T follicular helper cell (primary cell): ENCODE data around the gene MEMO1.
"Not testable (repeated sequence)": the region's sequence is repeated elsewhere in the genome, so short reads cannot be mapped to it uniquely, and the experiment has no call there.

Experiments used
- DNase-seq: peaks from one replicate; pipeline ENCODE4 v3.0.0-alpha.2; 2020; ENCODE audit warnings: low read depth

The MEMO1 gene

DNA sequence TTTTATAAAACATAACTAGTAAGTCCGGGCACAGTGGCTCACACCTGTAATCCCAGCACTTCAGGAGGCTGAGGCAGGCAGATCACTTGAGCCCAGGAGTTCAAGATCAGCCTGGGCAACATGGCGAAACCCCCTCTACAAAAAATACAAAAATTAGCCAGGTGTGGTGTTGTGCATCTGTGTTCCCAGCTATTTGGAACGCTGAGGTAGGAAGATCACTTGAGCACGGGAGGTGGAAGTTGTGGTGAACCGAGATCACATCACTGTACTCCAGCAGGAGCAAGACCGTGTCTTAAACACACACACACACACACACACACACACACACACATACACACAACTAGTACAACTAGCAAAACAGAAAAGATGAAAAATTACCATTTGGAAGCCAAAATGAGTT lies 103.3 kb downstream of the MEMO1 start:
- not testable (repeated sequence) for DNase-seq

DNA sequence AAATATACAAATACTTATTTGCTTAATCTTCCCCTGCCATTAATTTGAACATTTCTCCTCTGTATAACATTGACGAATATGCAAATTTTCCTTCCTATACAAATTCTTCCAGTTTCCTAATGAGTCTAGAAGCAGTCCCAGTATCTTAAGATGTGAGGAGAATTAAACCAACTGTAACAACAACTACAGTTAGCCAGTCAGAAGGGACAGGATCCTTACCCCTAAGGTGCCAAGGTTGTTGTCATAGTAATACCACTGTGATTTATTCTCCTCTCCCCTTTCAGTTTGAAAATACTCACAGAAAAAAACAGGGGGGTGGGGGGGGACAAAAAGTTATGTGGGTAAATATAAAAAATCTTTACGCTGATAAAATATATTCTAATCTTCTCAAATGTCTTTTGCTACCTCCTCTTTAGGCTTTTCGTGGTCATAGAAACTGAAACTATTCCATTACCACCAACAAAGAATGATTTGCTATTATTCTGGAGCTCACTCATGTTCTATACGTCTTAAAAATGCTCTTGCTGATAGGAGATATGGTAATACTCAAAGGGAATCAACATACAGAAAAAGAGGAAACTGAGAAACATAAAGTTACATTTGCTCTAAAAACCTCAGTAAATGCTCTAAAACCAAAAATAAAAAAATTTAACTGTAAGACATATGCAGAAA lies 107.6 kb downstream of the MEMO1 start:
- DNase-seq, result no peak

- no peak for DNase-seq
Observed at GRCh38 chr2:31901900-31902299, 108.9 kb downstream of the MEMO1 start.

DNA sequence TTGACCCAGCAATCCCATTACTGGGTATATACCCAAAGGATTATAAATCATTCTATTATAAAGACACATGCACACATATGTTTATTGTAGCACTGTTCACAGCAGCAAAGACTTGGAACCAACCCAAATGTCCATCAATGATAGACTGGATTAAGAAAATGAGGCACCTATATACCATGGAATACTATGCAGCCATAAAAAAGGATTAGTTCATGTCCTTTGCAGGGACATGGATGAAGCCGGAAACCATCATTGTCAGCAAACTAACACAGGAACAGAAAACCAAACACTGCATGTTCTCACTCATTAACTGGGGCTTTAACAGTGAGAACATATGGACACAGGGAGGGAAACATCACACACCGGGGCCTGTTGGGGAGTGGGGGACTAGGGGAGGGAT lies 110.7 kb downstream of the MEMO1 start:
- DNase-seq, result not testable (repeated sequence)

DNA sequence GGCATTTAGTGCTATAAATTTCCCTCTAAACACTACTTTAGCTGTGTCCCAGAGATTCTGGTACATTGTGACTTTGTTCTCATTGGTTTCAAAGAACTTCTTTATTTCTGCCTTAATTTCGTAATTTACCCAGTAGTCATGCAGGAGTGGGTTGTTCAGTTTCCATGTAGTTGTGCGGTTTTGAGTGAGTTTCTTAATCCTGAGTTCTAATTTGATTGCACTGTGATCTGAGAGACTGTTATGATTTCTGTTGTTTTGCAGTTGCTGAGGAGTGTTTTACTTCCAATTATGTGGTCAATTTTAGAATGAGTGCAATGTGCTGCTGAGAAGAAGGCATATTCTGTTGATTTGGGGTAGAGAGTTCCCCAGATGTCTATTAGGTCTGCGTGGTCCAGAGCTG lies 112.5 kb downstream of the MEMO1 start:
- DNase-seq, result not testable (repeated sequence)

DNA sequence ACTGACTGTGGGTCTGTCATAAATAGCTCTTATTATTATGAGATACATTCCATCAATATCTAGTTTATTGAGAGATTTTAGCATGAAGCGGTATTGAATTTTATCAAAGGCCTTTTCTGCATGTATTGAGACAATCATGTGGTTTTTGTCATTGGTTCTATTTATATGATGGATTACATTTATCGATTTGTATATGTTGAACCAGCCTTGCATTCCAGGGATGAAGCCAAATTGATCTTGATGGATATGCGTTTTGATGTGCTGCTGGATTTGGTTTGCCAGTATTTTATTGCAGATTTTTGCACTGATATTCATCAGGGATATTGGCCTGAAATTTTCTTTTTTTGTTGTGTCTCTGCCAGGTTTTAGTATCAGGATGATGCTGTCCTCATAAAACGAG lies 113.5 kb downstream of the MEMO1 start:
- DNase-seq, result not testable (repeated sequence)

DNA sequence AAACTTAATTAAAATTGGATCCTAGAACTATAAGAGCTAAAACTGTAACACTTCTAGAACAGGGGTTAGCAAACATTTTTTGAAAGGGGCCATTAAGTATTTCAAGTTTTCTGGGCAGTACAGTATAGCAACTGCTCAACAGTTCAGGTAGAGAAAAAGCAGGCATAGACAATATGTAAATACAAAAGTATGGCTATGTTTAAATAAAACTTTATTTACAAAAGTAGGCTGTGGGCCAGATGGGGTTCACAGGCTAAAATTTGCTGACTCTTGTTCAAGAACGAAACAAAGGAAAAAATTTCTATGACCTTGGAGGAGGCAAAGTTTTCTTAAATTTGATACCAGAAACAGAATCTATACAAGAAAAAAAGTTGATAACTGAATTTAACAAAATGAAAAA lies 114.5 kb downstream of the MEMO1 start:
- no peak for DNase-seq

DNA sequence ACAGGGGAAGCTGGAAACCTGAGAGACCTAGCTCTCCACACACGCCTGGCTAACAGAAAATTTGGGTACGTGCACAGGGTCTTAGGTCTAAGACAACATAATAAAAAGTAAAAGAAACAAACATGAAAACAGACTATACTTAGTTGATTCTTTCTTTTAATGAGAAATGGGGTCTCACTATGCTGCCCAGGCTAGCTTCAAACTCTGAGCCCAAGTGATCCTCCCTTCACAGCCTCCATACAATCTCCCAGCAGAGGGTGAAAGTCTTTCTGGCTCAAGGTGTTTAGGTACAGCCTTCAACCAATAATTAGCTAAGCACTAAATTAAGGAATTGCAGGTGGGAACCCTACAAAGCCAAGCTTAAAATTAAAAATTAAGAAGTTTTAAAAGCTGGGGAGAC lies 116.2 kb downstream of the MEMO1 start:
- no peak for DNase-seq

DNA sequence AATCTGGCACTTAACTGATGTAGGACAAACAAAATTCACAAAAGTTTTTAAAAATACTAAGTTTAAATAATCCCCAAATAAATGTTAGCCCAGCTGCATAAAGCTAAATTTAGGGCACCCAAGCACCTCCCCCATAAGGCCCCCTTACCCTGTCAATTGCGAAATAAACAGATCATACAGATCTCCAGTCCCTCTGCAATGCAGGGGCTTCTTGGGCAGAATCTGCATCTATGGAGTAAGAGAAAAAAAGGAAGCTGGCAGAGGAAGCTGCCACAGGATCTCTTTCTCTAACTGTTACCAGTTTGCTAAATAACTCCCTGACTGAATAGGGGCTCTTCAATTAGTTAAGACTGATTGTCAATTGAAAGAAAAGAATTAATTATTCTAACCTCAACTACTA lies 117.7 kb downstream of the MEMO1 start:
- DNase-seq, result no peak

GRCh38 chr2:31889044-31889443 lies 121.8 kb downstream of the MEMO1 start:
- no peak for DNase-seq

DNA sequence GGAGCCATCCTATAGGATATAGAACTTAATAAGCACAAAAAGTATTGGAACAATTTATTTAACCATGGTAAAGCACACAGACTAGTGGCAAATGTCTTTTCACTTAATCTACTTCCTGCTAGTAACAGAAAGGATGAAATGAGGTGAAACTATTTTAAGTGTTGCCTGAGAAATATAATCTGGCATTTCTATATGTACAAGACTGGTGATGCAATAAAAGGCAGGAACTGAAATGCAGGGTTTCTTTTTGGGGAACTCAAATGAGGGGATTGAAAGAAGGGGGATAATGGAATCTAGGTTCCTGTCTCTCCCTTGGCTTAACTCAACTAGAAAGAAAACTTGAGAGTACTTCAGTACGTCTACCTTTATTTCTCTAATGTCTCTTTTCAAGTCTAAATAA lies 122.3 kb downstream of the MEMO1 start:
- no peak for DNase-seq

DNA sequence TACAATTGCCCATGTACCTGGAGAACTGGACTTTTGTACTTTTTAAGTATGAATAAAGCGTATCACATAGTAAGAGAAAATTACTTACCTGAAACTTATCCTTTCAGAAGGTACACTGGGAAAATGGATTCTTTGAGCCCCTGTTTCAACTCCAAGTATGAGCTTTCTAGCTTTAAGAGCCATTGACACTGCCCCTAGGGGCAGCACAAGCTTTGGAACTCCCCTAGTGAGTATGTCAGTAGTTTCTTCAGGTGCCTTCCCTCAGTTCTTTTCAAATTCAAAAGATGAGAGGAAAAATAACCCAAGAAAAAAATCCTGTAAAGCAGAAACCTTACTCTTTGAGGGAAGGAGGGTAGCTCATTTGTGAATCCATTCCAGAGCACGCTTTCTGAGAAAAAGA lies 124.1 kb downstream of the MEMO1 start:
- no peak for DNase-seq

GRCh38 chr2:31877008-31877407 lies 133.8 kb downstream of the MEMO1 start:
- DNase-seq, result no peak

GRCh38 chr2:31874071-31874470 lies 136.7 kb downstream of the MEMO1 start:
- no peak for DNase-seq

GRCh38 chr2:31865215-31865614 lies 145.6 kb downstream of the MEMO1 start:
- DNase-seq, result no peak

DNA sequence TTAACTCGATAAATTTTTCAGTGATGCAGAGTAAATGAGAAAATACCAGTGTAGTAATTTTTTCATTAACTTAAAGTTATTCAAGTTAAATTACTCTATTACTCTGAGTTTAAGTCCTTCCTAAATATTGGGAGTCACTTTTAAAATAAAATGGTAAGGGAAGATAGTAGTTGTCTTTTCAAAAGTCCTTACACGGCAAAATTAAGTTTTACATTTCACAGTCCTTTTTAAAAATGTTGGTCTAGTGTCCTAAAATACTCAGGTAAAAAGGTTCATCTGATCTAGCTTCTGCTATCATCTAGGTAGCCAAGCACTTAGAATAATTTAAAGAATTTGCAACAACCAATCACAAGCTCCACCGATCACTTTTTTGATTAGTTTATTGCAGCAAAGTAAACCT lies 146.9 kb downstream of the MEMO1 start:
- no peak for DNase-seq

DNA sequence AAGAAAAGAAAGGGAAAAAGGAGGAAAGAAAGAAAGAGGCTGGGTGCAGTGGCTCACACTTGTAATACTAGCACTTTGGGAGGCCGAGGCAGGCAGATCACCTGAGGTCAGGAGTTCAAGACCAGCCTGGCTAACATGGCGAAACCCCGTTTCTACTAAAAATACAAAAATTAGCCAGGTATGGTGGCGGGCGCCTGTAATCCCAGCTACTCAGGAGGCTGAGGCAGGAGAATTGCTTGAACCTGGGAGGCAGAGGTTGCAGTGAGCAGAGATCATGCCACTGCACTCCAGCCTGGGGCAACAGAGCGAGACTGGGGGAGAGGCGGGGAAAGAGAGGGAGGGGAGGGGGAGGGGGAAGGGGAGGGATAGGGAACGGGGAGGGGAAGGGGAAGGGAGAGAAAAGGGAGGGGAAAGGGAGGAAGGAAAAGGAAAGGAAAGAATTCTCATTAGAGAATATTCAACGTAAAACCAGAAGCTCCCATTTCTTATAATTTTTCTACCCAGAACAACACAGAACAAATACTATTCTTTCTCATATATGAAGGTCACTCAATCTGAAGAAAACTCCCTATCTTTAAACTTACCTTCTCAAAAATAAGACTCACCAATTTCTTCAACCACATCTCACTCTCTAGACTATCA lies 147.7 kb downstream of the MEMO1 start:
- not testable (repeated sequence) for DNase-seq

GRCh38 chr2:31859959-31860358 lies 150.8 kb downstream of the MEMO1 start:
- no peak for DNase-seq

DNA sequence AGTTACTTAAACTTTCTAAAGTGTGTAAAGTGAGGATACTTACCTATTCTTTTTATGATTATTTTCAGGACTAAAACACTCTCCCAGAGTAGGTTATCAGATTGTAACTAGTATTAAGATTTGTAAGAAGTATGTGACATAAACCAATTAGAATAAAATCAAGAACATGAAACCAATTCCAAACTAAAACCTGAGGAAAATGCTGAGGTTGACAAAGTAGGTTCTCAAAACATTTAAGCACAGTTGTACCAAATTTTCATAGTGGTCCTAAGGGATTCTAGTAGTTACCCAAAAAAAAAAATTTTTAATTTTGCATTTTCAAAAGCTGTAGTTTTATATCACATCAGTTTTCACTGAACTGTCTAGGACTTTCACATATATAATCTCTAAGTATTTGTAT lies 157.3 kb downstream of the MEMO1 start:
- no peak for DNase-seq

- DNase-seq, result not testable (repeated sequence)
Observed at GRCh38 chr2:31842150-31842549, 168.7 kb downstream of the MEMO1 start.

DNA sequence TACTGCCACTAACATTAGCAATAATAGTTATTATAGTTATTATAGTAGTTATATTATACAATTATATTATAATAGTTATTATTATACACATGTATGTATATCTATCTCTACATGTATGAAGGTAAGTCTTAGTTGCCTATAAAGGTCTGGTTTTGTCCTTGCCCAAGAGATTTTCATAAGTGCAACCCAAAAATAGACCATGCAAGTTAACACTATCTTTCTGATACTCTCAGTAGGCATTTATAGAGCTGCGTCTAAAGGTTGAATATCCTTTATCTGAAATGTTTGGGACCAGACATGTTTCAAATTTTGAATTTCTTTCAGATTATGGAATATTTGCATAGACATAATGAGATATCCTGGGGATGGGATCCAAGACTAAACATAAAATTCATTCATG lies 175.4 kb downstream of the MEMO1 start:
- no peak for DNase-seq

DNA sequence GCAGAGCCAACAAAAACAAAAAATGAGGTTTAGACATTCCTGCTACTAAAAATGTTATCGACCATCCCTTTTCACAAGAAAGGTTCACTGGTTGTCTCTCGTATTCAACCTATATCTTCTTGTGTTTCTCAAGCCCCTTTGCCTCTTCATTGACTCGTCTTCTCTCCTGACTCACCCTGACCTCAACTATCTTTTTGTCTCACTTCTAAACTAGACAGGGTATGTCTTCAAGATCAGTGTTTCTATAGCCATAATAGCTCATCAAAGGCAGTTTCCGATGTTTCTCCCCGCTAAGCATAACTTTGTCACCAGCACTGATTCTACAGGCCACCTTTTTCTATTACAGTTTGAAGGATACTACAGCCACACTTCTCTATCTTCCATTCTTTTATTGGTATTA lies 178.4 kb downstream of the MEMO1 start:
- no peak for DNase-seq

GRCh38 chr2:31831585-31831984 lies 179.2 kb downstream of the MEMO1 start:
- DNase-seq, result no peak

DNA sequence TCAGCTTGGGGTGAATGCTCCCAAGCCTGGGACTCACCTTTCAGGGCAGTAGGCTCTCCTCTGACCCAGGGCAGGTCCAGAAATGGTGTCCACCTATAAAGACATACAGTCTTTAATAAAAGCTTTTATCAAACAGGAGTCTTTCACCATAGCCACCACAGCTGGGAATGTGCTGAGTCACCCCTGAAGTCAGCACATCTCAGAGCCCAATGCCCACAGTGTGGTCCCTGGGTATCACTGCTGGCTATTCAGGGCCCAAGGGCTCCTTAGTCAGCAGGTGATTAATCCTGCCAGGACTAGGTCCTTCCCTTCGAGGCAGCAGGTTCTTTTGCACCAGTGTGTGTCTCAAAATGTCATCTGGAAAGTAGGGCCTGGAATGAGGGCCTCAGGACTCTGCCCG lies 181.9 kb downstream of the MEMO1 start:
- DNase-seq, result no peak
